HS-27A (cell line): Measurements from ENCODE around the gene CDC16.
"Not testable (repeated sequence)": the region's sequence is repeated elsewhere in the genome, so short reads cannot be mapped to it uniquely, and the experiment has no call there.

Source experiments
- DNase-seq: peaks from one replicate; pipeline ENCODE4 v3.0.0-alpha.2; 2012; ENCODE audit warnings: low read depth, missing footprints

The CDC16 gene

DNA sequence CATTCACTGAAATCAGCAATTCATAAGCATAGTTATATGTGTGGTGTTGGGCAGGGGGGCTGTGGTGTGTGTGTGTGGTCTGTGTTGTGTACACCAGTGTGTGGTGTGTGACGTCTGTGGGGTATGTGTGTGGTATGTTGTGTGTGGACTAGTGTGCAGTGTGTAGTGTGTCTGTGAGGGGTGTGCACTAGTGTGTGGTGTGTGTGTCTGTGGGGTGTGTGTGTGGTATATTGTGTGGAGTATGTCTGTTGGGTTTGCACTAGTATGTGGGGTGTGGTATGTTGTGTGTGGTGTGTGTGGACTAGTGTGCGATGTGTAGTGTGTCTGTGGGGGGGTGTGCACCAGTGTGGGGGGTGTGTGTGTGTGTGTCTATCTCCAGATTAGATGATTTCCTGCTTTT lies 7.2 kb upstream of the CDC16 start:
- no peak for DNase-seq

DNA sequence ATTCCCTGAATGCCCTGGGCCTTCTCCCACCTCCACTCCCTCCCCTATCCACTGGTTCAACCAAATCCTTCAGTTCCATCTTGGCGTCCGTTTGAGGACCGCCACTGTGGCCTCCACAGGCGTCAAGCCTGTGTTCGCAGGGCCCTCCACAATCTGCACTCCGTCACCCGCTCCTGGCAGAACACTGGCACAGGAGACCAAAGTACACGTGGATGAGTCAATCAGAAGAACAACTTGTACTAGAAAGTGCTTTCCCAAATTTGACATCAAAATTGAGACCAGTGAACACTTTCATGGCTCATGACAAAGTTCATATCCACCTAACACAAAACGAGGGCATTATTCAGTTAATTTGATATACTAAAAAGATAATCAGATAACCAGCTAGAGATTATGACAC lies 6.5 kb upstream of the CDC16 start:
- DNase-seq: no peak

DNA sequence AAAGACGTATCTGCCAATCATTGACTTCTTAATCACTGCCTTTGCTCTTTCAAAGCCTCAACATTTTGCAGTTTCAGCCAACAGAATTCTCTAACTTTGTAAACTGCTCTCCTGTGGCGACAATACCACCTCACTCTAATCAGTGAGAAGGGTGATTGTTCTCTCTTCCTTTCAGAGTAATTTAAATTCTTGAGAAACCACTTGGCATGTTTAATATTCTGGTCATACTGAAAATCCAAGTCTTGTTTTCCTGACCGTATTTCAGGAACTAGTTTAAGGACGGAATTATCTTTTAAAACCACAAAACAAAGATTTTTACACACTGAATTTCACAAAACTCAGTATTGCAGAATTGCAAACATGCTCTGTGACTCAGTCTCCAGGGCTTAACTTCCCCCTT lies 5.2 kb upstream of the CDC16 start:
- DNase-seq: no peak

DNA sequence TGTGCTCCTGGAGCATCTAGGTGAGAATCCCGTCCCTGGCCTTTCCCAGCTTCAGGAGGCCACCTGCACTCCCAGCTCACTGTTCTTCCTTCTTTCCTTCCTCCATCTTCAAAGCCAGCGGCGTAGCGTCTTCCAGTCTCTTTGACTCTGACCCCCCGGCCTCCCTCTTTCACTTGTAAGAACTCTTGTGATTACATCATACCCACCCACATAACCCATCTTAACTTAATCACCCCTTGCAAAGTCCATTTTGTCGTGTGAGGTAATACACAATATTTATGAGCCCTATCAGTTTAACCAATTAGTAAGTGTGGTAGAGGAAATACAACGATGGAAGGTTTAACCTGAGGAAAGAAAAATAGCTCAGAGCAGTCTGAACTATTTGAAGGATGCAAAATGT lies 4.6 kb upstream of the CDC16 start:
- DNase-seq: no peak

DNA sequence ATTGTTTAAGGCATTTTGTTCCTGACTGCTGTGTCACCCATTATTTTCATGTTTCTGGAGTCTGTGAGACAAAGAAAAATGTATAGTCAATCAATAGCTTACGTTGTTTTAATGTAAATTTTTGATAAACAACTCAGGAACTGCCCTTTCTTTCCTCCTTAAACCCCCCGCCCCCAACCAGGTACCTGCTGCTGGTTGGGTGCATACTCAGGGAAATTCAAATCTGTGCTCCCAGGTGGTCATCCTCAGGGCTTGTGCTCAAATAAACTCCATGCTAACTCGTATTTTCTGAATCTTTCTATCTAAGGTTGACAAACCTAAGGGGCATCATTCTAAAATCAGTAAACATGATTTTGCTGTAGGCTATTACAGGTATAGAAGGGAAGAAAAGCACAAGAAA lies 4.1 kb upstream of the CDC16 start:
- no peak for DNase-seq

DNA sequence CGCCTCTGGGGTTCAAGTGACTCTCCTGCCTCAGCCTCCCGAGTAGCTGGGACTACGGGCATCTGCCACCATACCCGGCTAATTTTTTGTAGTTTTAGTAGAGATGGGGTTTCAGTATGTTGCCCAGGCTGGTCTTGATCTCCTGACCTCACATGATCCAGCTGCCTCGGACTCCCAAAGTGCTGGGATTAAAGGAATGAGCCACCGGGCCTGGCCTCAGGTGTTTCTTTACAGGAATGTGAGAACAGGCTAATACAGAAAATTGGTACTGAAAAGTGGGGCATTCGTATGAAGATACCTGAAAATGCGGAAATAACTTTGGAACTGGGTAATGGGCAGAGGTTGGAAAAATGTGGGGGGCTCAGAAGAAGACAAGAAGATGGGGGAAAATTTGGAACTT lies 2.8 kb upstream of the CDC16 start:
- DNase-seq: no peak

DNA sequence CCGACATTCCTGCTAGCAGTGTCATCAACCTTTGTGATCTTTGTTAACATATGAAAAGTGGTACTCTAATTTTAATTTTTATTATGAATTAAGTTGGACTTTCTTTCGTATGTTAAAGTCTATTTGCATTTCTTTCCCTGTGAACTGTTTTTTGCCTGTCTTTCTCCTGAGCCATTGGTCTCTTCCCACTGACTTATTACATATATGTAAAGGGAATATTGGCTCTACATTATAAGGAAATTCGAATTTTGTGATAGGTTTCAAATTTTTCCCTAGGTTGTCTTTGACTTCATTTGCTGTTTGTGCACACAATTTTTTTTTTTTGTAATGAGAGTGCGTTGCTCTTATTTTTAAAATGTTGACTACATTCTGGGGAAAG lies 442 bp upstream of the CDC16 start:
- DNase-seq: no peak

DNA sequence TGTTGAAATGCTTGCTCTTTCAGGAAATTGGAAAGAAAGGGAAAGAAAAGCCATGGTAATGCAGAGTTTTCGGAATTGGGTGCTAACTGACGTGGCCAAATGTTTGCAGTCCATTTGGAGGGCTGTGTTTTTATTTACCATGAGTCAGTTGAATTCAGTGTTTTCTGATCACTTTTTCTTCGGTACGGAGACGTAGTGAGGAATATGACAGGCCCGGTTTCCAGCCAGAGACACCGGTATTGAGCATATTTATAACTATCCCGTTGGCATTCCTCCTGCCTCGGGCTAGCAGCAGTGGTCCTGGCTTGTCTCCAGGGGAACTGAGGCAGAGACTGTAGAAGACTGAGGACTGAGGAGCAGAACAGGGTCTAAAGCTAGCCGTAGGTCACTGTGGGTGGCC lies 1.0 kb downstream of the CDC16 start:
- no peak for DNase-seq

DNA sequence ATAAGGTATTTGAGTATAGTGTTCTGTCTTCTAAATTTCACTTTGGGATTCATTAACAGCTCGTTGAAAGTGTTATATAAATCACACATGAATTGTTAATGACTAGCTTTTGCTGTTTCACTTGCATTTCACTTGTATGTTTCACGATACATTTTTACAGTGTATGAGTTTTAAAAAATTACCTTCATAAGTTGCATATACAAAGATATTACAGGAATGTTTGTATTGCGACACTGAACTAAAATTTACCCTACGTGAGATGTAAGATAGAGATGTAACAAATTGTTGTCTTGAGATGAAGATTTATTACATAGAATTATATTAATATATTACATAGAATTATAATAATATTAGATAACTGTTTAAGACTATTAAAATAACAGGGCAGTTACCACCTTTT lies 1.5 kb downstream of the CDC16 start:
- no peak for DNase-seq

DNA sequence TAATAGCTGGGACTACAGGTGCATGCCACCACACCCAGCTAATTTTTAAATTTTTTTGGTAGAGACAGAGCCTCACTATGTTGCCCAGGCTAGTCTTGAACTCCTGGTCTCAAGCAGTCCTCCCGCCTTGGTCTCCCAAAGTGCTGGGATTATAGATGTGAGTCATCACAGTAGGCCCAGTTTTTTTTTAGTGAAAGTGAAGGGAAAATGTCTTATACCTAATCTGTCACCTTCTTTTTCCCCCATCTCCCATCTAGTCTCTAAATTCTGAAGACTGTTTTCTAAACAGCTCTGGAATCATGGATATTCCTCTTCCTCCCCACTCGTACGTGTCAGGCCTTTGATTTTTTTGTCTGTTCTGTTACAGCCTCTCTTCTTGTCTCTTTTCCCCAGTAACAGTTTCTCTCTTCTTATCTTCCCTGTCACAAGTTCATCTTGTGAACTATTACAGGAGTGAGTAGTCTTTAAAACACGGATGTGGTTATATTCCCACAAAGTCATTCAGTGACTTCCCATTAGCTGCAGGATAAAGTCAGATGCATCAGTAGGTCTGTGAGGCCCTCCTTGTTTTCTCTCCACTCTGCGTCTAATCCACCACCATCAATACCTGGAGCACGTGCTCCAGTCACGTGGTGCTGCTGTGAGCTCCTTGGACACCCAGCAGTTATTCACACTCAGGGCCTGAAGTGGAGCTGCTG lies 2.9 kb downstream of the CDC16 start:
- no peak for DNase-seq

DNA sequence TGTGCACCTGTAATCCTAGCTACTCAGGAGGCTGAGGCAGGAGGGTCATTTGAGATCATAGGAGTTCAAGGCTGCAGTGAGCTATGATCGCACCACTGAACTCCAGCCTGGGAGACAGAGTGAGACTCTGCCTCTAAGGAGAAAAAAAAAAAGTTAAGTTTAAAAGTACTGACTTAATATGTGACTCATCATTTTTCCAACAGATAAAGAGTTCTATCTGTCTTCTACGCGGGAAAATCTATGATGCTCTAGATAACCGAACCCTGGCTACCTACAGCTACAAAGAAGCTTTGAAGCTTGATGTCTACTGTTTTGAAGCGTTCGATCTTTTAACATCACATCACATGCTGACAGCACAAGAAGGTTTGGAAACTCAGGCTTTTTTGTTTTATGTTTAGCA lies 7.2 kb downstream of the CDC16 start:
- no peak for DNase-seq

DNA sequence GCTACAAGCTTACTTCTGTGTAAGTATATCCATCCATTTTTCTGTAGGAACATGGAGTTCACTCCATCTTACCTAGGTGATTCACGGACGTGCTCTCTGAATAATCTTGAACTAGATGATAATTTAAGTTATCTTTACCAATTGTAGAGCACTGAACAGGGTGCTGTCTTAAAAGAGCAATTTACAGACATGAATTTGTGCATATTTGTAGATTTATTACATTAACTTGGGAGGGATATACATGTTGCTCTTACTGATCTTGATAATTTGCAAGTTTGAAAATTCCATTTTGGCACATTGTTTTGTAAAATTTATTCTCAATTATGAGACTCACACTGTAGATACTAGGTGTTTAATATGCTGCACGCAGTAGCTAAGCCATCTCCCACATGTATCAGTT lies 9.3 kb downstream of the CDC16 start:
- no peak for DNase-seq

DNA sequence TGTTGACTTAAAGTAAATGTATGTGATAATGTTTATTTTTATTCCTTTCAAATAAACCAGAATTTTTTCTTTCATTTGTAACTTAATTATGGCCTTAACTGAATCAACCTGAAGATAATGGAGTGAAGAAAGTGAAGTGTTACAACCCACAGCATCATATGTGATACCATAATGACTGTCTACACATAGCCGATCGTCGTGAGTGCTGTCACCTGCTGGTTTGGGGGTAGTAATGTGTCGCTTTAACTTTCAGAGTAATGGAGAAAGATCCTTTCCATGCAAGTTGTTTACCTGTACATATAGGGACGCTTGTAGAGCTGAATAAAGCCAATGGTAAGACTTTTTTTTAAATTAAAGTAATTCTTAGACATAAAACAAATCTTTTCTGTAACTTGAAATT lies 9.9 kb downstream of the CDC16 start:
- DNase-seq: no peak

DNA sequence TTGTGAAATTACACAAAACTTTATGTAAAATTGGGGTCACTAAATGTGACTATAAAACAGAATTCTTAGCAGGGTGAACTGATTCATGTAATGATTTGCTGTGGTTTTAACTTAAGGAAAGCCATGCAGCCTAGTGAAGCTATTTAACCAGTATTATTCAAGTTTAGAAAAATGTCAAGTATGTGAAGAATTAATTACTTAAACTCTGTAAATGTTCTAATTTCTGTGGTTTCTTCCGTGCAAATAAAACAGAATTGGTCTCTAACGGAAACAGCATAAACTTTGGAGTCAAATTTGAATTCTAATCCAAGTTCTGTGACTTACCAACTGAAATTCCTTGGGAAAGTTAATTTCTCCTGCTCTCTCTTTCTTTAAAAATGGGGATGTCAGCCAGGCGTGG lies 13.3 kb downstream of the CDC16 start:
- no peak for DNase-seq

DNA sequence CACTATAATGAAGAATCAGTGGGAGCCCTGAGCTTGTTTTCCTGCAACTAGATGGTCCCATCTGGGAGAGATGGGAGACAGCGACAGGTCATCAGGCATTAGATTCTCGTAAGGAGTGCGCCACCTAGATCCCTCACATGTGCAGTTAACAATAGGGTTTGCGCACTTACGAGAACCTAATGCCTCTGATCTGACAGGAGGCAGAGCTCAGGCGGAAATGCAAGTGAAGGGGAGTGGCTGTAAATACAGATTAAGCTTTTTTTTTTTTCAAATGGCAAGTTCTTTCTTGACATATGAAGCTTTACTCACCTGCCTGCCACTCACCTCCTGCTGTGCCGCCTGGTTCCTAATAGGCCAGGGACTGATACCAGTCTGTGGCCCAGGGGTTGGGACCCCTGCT lies 14.4 kb downstream of the CDC16 start:
- DNase-seq: no peak

DNA sequence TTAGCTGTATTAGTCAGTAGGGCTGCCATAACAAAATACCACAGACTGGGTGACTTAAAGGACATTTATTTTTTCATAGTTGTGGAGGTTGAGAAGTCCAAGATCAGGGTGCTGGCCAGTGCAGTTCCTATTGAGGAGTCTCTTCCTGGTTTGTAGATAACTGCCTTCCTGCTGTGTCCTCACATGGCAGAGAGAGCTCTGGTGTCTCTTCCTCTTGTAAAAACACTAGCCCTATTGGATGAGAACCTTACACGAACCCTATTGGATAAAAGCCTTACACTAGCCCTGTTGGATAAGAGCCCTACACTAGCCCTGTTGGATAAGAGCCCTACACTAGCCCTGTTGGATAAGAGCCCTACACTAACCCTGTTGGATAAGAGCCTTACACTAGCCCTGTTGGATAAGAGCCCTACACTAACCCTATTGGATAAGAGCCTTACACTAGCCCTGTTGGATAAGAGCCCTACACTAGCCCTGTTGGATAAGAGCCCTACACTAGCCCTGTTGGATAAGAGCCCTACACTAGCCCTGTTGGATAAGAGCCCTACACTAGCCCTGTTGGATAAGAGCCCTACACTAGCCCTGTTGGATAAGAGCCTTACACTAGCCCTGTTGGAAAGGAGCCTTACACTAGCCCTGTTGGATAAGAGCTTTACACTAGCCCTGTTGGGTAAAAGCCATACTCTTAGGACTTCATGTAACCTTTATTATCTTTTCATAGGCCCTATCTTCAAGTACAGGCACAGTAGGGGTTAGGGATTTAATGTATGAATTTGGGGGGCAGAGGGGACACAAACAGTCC lies 17.1 kb downstream of the CDC16 start:
- not testable (repeated sequence) for DNase-seq

DNA sequence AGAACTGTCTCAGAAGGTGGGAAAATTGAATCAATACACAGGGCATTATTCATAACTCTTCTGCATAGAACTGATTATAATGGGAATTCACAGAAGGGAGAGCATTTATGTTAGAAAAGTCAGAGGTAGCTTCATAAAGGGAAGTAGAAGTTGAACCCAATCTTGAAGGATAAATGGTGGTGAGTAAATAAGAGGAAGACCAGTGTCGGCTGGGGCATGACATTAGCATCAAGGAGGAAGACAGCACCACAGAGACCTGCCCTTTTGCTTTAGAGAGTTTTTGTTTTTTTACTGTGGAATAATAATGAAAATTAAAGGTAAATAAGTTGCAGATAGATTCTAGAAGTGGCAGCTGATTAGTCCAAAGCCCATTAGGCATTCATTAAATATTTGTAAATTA lies 21.9 kb downstream of the CDC16 start:
- DNase-seq: no peak

DNA sequence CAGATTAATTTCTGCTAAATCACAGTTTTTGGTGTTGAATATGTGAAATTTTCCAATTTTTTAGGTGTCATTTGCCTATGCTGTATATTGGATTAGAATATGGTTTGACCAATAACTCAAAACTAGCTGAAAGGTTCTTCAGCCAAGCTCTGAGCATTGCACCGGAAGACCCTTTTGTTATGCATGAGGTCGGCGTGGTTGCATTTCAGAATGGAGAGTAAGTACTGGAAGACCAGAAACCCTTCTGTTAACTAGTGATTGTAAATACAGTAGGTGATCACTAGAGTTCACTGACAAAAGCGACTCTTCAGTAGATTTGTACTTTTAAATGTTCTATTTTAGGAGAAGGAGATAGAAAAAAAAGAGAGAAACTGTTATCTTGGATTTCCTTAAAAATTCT lies 22.3 kb downstream of the CDC16 start:
- no peak for DNase-seq

DNA sequence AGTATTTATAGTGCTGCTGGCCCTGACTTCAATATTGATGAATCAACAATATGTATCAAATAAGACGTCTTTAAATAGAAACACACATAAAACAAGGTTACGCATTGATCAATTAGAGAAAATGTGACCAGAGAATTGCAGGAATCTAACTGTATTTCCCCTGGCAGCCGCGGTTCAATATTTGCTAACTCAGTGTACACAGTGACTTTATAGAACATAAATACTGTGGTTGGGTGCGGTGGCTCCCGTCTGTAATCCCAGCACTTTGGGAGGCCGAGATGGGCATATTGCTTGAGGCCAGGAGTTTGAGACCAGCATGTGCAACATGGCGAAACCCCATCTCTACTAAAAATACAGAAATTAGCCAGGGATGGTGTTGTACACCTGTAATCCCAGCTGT lies 23.9 kb downstream of the CDC16 start:
- no peak for DNase-seq

DNA sequence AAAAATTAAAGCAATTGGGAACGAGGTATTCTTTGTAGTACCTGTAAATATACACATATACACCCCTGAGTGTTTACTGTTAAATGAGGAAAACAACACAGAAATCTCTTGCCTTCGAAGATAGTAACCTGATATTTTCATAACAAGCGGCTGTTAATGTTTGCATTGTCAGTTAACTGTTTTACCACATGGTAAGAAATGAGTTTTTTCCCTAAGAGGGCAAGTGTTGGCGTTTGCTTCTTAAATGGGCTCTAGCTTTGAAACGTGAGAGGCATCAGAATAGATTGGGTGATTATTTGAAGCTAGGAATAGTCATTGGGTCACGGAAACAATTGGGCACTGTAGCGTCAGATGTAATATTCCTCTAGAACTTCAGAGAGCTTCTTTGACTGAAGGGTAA lies 24.7 kb downstream of the CDC16 start:
- DNase-seq: no peak

DNA sequence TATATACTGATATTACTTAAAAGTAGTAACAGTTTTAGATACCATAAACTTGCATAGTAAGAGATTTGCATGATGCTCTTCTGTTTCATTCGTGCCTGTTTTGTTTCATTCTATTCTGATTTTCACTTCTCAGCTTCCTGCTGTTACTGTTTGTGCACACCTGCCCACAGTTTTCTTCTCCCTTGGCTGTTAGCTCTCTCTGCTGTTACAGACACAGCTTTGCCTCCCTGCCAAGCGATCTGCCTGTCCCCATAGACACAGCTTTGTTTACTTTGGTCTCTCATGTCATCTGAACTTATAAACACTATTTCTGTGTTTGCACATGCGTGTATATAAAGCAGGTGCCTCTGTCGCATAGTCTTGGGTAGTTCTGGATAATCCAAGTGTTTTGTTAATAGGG lies 25.3 kb downstream of the CDC16 start:
- no peak for DNase-seq

DNA sequence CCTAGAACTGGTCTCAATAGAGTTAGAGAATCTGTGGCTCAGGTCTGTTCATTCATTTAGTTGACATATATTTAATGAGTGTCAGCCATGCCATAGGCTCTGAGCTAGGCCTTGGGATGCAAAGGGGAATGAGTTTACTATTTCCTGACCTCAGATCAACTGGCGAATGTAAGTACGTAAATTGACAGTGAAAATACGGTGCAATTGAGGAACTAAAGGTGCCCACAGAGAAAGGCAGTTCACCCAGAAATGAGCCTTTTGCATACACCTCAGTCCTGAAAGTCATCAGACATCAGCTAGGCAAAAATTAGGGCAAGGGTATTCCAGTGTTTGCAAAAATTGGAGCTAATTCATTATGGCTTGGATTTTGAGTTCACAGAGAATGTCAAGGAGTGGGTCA lies 26.1 kb downstream of the CDC16 start:
- DNase-seq: no peak

DNA sequence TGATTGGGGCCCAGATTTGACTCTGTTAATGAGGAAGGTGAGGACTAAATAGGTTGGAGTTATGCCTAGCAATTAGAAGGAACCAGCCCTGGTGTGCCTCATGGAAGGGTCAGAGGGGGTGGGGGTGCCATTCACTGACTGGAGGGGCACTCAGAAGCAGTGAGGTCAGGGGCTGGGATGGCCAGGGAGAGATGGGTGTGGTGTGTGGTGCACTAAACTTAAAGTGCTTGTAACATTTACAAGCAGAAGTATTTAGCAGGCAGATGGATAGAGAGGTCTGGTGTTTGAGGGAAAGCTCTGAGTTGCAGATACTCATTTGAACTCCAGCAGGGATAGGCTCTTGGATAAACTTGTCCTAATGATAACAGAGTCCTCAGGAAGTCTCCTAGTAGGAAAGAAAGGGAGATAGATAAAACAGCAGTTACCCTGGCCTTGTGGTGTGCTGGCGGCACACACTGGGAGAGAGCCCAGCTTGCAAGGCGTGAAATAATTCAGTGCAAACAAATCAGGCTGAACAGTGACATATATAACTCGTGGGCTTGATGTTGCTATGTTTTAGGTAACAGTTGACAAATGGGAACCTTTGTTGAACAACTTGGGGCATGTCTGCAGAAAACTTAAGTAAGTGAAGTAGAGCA lies 26.8 kb downstream of the CDC16 start:
- no peak for DNase-seq

DNA sequence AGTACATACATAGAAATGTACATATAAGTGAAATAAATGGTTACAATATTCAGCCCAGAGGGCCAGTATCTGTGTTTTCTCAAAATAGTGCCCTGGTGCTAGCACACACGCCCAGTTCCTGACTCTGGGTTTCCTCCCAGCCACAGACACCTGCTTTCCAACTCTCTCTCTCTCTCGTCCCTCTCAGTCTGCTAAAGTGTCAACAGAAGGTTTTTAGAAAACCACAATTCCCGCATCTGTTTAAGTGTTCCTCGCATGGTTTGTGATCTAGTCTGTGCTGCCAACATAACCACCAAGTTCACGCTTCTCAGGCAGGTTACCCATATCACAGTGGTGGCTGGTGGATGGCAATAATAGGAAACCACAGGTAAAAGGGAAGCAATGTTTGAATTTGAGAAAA lies 28.9 kb downstream of the CDC16 start:
- no peak for DNase-seq
